Endodermal cell (in vitro differentiated cells): ENCODE results near the gene RAVER1. TPM values are rescaled to one million over a fixed set of nuclear protein-coding genes. Genes with fewer than 3 reads are reported as not detected.

Source experiments
- DNase-seq: peaks from one replicate; pipeline ENCODE4 v3.0.0-alpha.2; 2017
- H3K27ac ChIP-seq: 2 replicates; pipeline ENCODE4 v1.5.1; 2013; ENCODE audit warnings: mild to moderate bottlenecking, low read depth, low read length, moderate library complexity
- H3K27me3 ChIP-seq: 2 replicates; pipeline ENCODE4 v1.6.1; 2013; ENCODE audit warnings: mild to moderate bottlenecking, low read length, moderate library complexity; ENCODE audit not compliant: insufficient read depth, control insufficient read depth, poor library complexity, severe bottlenecking
- H3K36me3 ChIP-seq: 2 replicates; pipeline ENCODE4 v1.7.0; 2013; ENCODE audit warnings: mild to moderate bottlenecking, low read length, moderate library complexity; ENCODE audit not compliant: control insufficient read depth, insufficient read depth
- H3K4me1 ChIP-seq: one replicate; pipeline ENCODE4 v1.7.0; 2013; ENCODE audit warnings: low read length; ENCODE audit not compliant: control insufficient read depth, insufficient read depth
- H3K4me3 ChIP-seq: 2 replicates; pipeline ENCODE4 v1.5.1; 2013; ENCODE audit warnings: mild to moderate bottlenecking, low read length, moderate library complexity
- H3K9ac ChIP-seq: 2 replicates; pipeline ENCODE4 v1.6.1; 2013; ENCODE audit warnings: mild to moderate bottlenecking, low read length, moderate library complexity; ENCODE audit not compliant: poor library complexity, severe bottlenecking; ENCODE audit errors: extremely low read depth
- H3K9me3 ChIP-seq: 2 replicates; pipeline ENCODE4 v1.6.1; 2013; ENCODE audit warnings: mild to moderate bottlenecking, low read length, moderate library complexity; ENCODE audit not compliant: control insufficient read depth
- H3K27ac Mint-ChIP-seq: 2 replicates; pipeline ENCODE4 v1.8.0; 2020; ENCODE audit warnings: mixed read lengths
- H3K27me3 Mint-ChIP-seq: 2 replicates; pipeline ENCODE4 v1.8.0; 2021; ENCODE audit warnings: mild to moderate bottlenecking, mixed read lengths; ENCODE audit not compliant: insufficient read depth
- H3K36me3 Mint-ChIP-seq: 2 replicates; pipeline ENCODE4 v1.8.0; 2020; ENCODE audit warnings: low read depth, mixed read lengths
- H3K4me1 Mint-ChIP-seq: 2 replicates; pipeline ENCODE4 v1.8.0; 2020; ENCODE audit warnings: mixed read lengths
- H3K4me3 Mint-ChIP-seq: 2 replicates; pipeline ENCODE4 v1.8.0; 2020; ENCODE audit warnings: mild to moderate bottlenecking, moderate library complexity, mixed read lengths
- H3K9me3 Mint-ChIP-seq: 2 replicates; pipeline ENCODE4 v1.8.0; 2020; ENCODE audit warnings: mild to moderate bottlenecking, mixed read lengths
- WGBS, 2 experiments: methylation state at CpG; one replicate each; pipeline versions ENCODE4 v1.1.5 to v1.1.7; 2013; ENCODE audit warnings: missing lambda C conversion rate in 2 of 2, mixed read lengths in 1 of 2; ENCODE audit not compliant: insufficient coverage in 1 of 2, insufficient read length in 1 of 2; 5-methylcytosine and 5-hydroxymethylcytosine counted together
- total RNA-seq, 2 donors: library from RNA; stranded (reverse); fragmentation: NEBNext Ultra II Directional in 1 of 2; extraction: Animal tissue kit (Norgen Biotek cat#: 25700) in 1 of 2; gene quantifications; 2 replicates in 1 of 2; 3 replicates in 1 of 2; pipeline ENCODE4 v1.2.1, GENCODE V29; 2021
- TF ChIP-seq, protein P1 (sequence below): fragments of 200-600 bp; sonication (generic); conservative IDR thresholded peaks from 2 replicates; pipeline ENCODE4 v1.5.0; 2021; ENCODE audit warnings: antibody characterized with exemption, mild to moderate bottlenecking

RAVER1 gene
- total RNA-seq, 2 donors from 2014 or later: 53.1 to 64.7 TPM

DNA sequence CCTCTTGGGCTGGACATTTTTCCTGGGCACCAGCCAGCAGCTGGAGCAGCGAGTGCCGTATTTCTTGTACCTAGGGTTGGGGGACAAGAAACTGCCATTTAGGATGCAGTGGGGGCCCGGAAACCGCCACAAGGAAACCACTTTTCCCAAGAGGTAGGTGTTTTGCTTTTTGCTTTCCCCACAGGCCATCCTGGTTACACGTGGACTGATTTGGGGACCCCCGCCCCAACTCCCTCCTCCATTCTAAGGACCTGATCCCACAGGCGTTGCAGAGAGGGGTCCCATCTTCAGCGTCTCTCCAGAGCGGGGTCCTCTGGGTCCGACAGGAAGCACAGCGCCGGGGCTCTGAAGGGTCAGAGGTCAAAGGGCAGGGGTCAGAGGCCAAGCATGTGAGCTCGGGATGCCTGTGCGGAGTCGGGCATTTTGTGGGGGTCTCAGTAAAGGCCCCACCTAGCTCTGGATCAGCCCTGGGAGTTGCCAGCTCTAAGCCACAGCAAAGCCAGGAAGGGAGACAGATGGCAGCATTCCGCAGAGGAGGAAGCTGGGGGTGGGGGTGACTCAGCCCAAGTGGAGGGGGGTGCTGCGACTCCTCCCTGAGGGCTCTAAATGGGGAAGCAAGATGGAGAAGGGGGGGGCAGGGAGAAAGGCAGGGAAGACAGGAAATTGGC is 28.1 kb downstream of the RAVER1 start:
- H3K27me3 ChIP-seq: no peaks in the 10 kb centered on the region
- Mint-ChIP-seq H3K9me3 (no peaks in the 10 kb centered on the region), H3K36me3 (peaks cover 15% of the 10 kb centered on the region), H3K4me3 (no peak overlapping the region), H3K27me3 (peaks cover 13% of the 10 kb centered on the region), H3K27ac (no peak overlapping the region), H3K4me1 (no peaks in the 10 kb centered on the region)
- no peak overlapping the region for H3K4me3 ChIP-seq
- no peaks in the 10 kb centered on the region for H3K4me1 ChIP-seq
- H3K9ac ChIP-seq: no peak overlapping the region
- no peak for DNase-seq
- WGBS, 2 experiments: 94 to 100% methylated on average over 9 to 17 of the region's 17 CpGs
- H3K9me3 ChIP-seq: no peaks in the 10 kb centered on the region
- H3K36me3 ChIP-seq: no peaks in the 10 kb centered on the region
- H3K27ac ChIP-seq: no peak overlapping the region
- TF ChIP-seq, protein P1, sequence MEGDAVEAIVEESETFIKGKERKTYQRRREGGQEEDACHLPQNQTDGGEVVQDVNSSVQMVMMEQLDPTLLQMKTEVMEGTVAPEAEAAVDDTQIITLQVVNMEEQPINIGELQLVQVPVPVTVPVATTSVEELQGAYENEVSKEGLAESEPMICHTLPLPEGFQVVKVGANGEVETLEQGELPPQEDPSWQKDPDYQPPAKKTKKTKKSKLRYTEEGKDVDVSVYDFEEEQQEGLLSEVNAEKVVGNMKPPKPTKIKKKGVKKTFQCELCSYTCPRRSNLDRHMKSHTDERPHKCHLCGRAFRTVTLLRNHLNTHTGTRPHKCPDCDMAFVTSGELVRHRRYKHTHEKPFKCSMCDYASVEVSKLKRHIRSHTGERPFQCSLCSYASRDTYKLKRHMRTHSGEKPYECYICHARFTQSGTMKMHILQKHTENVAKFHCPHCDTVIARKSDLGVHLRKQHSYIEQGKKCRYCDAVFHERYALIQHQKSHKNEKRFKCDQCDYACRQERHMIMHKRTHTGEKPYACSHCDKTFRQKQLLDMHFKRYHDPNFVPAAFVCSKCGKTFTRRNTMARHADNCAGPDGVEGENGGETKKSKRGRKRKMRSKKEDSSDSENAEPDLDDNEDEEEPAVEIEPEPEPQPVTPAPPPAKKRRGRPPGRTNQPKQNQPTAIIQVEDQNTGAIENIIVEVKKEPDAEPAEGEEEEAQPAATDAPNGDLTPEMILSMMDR: no peak

DNA sequence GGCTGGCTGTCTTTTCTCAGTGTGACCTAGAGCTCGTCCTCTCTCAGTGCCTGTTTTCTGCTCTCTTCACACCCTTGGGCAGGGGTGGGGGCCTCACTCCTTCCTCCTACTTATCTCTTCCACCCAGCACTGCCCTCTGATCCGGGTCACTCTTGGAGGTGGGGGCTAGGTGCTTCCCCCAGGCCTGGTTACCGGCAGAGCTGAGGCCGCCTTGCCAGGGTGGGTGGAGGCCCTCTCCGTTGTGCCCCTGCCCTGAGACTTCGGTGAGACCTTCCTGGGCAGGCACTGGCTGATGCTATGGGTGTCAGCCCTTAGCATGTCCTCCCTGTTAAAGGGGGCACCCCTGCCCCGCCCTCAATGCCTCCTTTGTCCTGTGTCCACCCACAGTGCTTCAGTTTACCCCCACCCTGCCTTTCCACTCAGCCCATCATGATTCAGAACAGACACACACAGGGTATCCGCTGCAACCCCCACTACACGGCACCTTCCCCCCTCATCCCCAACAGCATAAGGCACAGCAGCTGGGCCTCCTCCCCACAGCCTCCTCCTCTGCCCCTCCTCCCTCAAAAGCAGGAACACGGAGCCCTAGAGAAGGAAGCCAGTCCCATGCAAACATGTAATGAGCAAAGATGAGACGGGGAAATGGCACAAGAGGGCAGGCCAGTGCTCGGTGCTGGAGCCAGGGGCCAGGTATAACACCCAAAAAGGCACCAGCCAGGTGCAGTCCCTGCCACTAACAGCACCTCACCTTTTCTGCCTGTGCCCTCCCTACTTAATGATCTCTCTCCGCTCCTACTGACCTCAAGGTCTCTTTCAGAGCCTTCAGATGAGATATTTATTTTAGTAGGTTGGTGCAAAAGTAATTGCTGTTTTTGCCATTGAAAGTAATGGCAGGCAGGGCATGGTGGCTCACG is 33.5 kb downstream of the RAVER1 start:
- H3K36me3 Mint-ChIP-seq: peaks cover 6% of the 10 kb centered on the region
- peaks cover 62% of the 10 kb centered on the region for H3K27me3 Mint-ChIP-seq
- TF ChIP-seq, protein P1: no peak
- 64 to 79% methylated on average over 5 to 14 of the region's 14 CpGs for WGBS, 2 experiments
- H3K4me3 ChIP-seq: no peak overlapping the region
- H3K4me1 ChIP-seq: no peaks in the 10 kb centered on the region
- no peak for DNase-seq
- peaks cover 7% of the 10 kb centered on the region for H3K9me3 Mint-ChIP-seq
- no peak overlapping the region for H3K9ac ChIP-seq
- no peak overlapping the region for H3K4me3 Mint-ChIP-seq
- no peaks in the 10 kb centered on the region for H3K36me3 ChIP-seq
- H3K27me3 ChIP-seq: peaks cover 42% of the 10 kb centered on the region
- H3K4me1 Mint-ChIP-seq: peaks cover 4% of the 10 kb centered on the region
- H3K27ac Mint-ChIP-seq: no peak overlapping the region
- no peak overlapping the region for H3K27ac ChIP-seq
- H3K9me3 ChIP-seq: no peaks in the 10 kb centered on the region

DNA sequence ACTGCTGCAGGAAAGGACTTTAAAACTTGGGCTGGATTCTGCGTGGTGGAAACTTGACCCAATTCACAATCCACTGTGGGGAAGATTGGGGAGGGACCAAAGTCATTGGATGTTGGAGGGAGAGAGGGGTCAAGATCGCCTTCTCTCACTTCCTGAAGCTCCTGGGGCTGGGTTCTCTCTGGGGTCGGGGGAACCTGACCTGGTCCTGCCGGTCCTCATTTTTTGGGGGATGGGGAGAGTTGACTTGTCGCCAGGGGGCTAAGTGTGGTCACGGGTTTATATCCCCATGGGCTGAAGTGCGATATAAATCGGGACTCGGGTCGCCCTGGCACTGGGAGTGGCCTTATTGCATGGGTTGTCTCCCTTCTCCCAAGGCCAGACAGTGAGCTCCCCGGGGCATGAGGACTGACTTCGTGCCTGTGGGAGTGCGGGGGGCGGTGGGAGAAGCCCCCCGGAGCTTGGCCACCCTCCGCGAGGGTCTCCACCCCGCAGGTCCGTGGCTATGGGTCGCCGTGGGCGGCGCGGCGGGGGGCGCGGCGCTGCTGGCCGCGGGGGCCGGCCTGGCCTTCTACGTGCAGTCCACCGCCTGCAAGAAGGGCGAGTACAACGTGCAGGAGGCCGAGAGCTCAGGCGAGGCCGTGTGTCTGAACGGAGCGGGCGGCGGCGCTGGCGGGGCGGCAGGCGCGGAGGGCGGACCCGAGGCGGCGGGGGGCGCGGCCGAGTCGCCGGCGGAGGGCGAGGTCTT is 37.3 kb downstream of the RAVER1 start:
- no peak overlapping the region for H3K9ac ChIP-seq
- peaks cover 3% of the 10 kb centered on the region for H3K4me1 ChIP-seq
- TF ChIP-seq, protein P1: no peak
- no peaks in the 10 kb centered on the region for H3K9me3 ChIP-seq
- Mint-ChIP-seq H3K4me1 (peaks cover 8% of the 10 kb centered on the region), H3K4me3 (peak overlapping the region; percentile 37), H3K27ac (no peak overlapping the region), H3K9me3 (peaks cover 9% of the 10 kb centered on the region), H3K27me3 (peaks cover 87% of the 10 kb centered on the region), H3K36me3 (no peaks in the 10 kb centered on the region)
- peak overlapping the region; percentile 65 for H3K4me3 ChIP-seq
- H3K36me3 ChIP-seq: no peaks in the 10 kb centered on the region
- 0 to 2% methylated on average over 5 to 58 of the region's 58 CpGs for WGBS, 2 experiments
- H3K27ac ChIP-seq: no peak overlapping the region
- DNase-seq: peak; percentile 80
- peaks cover 80% of the 10 kb centered on the region for H3K27me3 ChIP-seq
